Vagina (tissue), 2 donors: Measurements from ENCODE around the gene PTPN2. TPM values are rescaled to one million over a fixed set of nuclear protein-coding genes. Genes with fewer than 3 reads are reported as not detected.
A peak's percentile ranks its signal among the peaks of the same experiment; 100 is the strongest.

Experiments used
- DNase-seq, 2 donors: peaks; one replicate each; pipeline ENCODE4 v3.0.0-alpha.2; 2017; ENCODE audit errors: extremely low spot score in 2 of 2
- H3K27ac ChIP-seq: fragments of 200-600 bp; sonication (generic); one replicate; pipeline ENCODE4 v1.5.1; 2019
- H3K27me3 ChIP-seq: fragments of 200-600 bp; sonication (generic); one replicate; pipeline ENCODE4 v1.5.1; 2019
- H3K36me3 ChIP-seq, 2 donors: fragments of 200-600 bp; sonication (generic); one replicate each; pipeline ENCODE4 v1.5.1; 2017 to 2019
- H3K4me1 ChIP-seq: fragments of 200-600 bp; sonication (generic); one replicate; pipeline ENCODE4 v1.5.1; 2019
- H3K4me3 ChIP-seq, 2 donors: fragments of 200-600 bp; sonication (generic); 1 replicate in 1 of 2; 2 replicates in 1 of 2; pipeline ENCODE4 v1.5.1; 2016 to 2019
- H3K9me3 ChIP-seq: fragments of 200-600 bp; sonication (generic); one replicate; pipeline ENCODE4 v1.5.1; 2019
- CTCF ChIP-seq, 3 experiments: fragments of 450-650 bp in 2 of 3; fragments of 200-600 bp in 1 of 3; sonication (generic) in 1 of 3; IDR thresholded peaks; one replicate each; pipeline ENCODE4 v1.5.1; 2017 to 2019; ENCODE audit warnings: antibody characterized with exemption in 3 of 3, mild to moderate bottlenecking in 2 of 3, moderate library complexity in 2 of 3
- POLR2A ChIP-seq, 2 donors: fragments of 450-650 bp; IDR thresholded peaks; one replicate each; pipeline ENCODE4 v1.6.1; 2017; ENCODE audit warnings: antibody characterized with exemption in 2 of 2, mild to moderate bottlenecking in 2 of 2, moderate library complexity in 2 of 2
- POLR2AphosphoS5 ChIP-seq, 2 donors: sonication (generic); formaldehyde crosslinking; IDR thresholded peaks; one replicate each; pipeline ENCODE4 v1.9.0; 2017; ENCODE audit warnings: antibody characterized with exemption in 2 of 2, mild to moderate bottlenecking in 2 of 2, low read depth in 1 of 2; ENCODE audit not compliant: insufficient read depth in 1 of 2
- intact Hi-C: fragments of 100-400 bp; cut with DNase I; formaldehyde crosslinking; loops from one replicate; pipeline ENCODE4 v1.15.1; 2023
- total RNA-seq: library from RNA; depleted of rRNA; stranded (reverse); fragments of >200 nt; gene quantifications from one replicate; pipeline ENCODE4 v1.2.3, GENCODE V29; 2016

PTPN2 gene
- total RNA-seq, 1 donor from 2014 or later = 32.9 TPM

GRCh38 chr18:12769644-12770440 lies 114.2 kb downstream of the PTPN2 start:
- H3K4me1 ChIP-seq = no peaks in the 10 kb centered on the region
- intact Hi-C loops = no loop called here
- no peak for TF ChIP-seq CTCF (IDR thresholded peaks at IDR 0.05)
- TF ChIP-seq POLR2AphosphoS5 (IDR thresholded peaks at IDR 0.05; ENCODE audit: insufficient read depth in 1 of 2, low read depth in 1 of 2) = no peak
- TF ChIP-seq POLR2A (IDR thresholded peaks at IDR 0.05) = no peak

GRCh38 chr18:12769136-12769535 lies 114.9 kb downstream of the PTPN2 start:
- no peaks in the 10 kb centered on the region for H3K27me3 ChIP-seq
- H3K27ac ChIP-seq = no peak overlapping the region
- no peak overlapping the region for H3K4me3 ChIP-seq
- peak in 1 of 2 donors; percentile 55 for DNase-seq
- H3K36me3 ChIP-seq = no peaks in the 10 kb centered on the region
- H3K9me3 ChIP-seq = no peaks in the 10 kb centered on the region
- no peak for TF ChIP-seq POLR2AphosphoS5 (IDR thresholded peaks at IDR 0.05; ENCODE audit: insufficient read depth in 1 of 2, low read depth in 1 of 2)
- TF ChIP-seq CTCF (IDR thresholded peaks at IDR 0.05) = no peak
- TF ChIP-seq POLR2A (IDR thresholded peaks at IDR 0.05) = no peak
- intact Hi-C loops = no loop called here
- H3K4me1 ChIP-seq = no peaks in the 10 kb centered on the region

More at GRCh38 chr18:12769644-12770440, 114.2 kb downstream of the PTPN2 start:
- H3K27ac ChIP-seq = no peak overlapping the region
- H3K4me3 ChIP-seq = no peak overlapping the region
- DNase-seq = no peak
- H3K27me3 ChIP-seq = no peaks in the 10 kb centered on the region
- no peaks in the 10 kb centered on the region for H3K36me3 ChIP-seq
- no peaks in the 10 kb centered on the region for H3K9me3 ChIP-seq

GRCh38 chr18:12768625-12769024 lies 115.4 kb downstream of the PTPN2 start:
- intact Hi-C loops = no loop called here
- Histone ChIP-seq H3K27ac (no peak overlapping the region), H3K4me3 (no peak overlapping the region), H3K4me1 (no peaks in the 10 kb centered on the region), H3K36me3 (no peaks in the 10 kb centered on the region), H3K27me3 (no peaks in the 10 kb centered on the region), H3K9me3 (no peaks in the 10 kb centered on the region)
- no peak for TF ChIP-seq CTCF (IDR thresholded peaks at IDR 0.05)
- TF ChIP-seq POLR2AphosphoS5 (IDR thresholded peaks at IDR 0.05; ENCODE audit: insufficient read depth in 1 of 2, low read depth in 1 of 2) = no peak
- no peak for TF ChIP-seq POLR2A (IDR thresholded peaks at IDR 0.05)
- DNase-seq = peak in 1 of 2 donors; percentile 43

- no peak for DNase-seq
- Histone ChIP-seq H3K9me3 (no peaks in the 10 kb centered on the region), H3K4me3 (no peak overlapping the region), H3K4me1 (no peaks in the 10 kb centered on the region), H3K27me3 (no peaks in the 10 kb centered on the region), H3K36me3 (no peaks in the 10 kb centered on the region), H3K27ac (no peak overlapping the region)
- TF ChIP-seq CTCF (IDR thresholded peaks at IDR 0.05) (no peak), POLR2A (IDR thresholded peaks at IDR 0.05) (no peak), POLR2AphosphoS5 (IDR thresholded peaks at IDR 0.05; ENCODE audit: insufficient read depth in 1 of 2, low read depth in 1 of 2) (no peak)
- intact Hi-C loops = no loop called here
Measured at GRCh38 chr18:12767580-12768155, 116.4 kb downstream of the PTPN2 start.

- H3K9me3 ChIP-seq = no peaks in the 10 kb centered on the region
- DNase-seq = no peak
- intact Hi-C loops = no loop called here
Measured at GRCh38 chr18:12766986-12767433, 117.0 kb downstream of the PTPN2 start.

More at GRCh38 chr18:12766986-12767433, 117.0 kb downstream of the PTPN2 start:
- Histone ChIP-seq H3K27me3 (no peaks in the 10 kb centered on the region), H3K4me3 (no peak overlapping the region), H3K36me3 (no peaks in the 10 kb centered on the region), H3K4me1 (no peaks in the 10 kb centered on the region), H3K27ac (no peak overlapping the region)
- TF ChIP-seq CTCF (IDR thresholded peaks at IDR 0.05) (no peak), POLR2AphosphoS5 (IDR thresholded peaks at IDR 0.05; ENCODE audit: insufficient read depth in 1 of 2, low read depth in 1 of 2) (no peak), POLR2A (IDR thresholded peaks at IDR 0.05) (no peak)
